Activated CD4-positive, alpha-beta T cell treated with anti-CD3 and anti-CD28 coated beads for 36 hours (primary cell): ENCODE data around the gene OBSCN. TPM values are rescaled to one million over a fixed set of nuclear protein-coding genes. Genes with fewer than 3 reads are reported as not detected.

Source experiments
- ATAC-seq: fragments of 200-7000 bp; cut with Tn5 transposase; one replicate; pipeline ENCODE4 v1.10.0; 2021; ENCODE audit warnings: mild to moderate bottlenecking, moderate library complexity
- CTCF ChIA-PET: fragments of 350-600 bp; sonication (Branson Sonifier 250); formaldehyde crosslinking; loops from one replicate; lab custom pipeline; 2021; ENCODE audit warnings: antibody characterized with exemption; lab: Charles Lee
- POLR2A ChIA-PET: fragments of 350-600 bp; sonication (Branson Sonifier 250); formaldehyde crosslinking; loops from one replicate; lab custom pipeline; 2021; ENCODE audit warnings: antibody characterized with exemption, inconsistent platforms; lab: Charles Lee
- DNase-seq: peaks from one replicate; pipeline ENCODE4 v3.0.0-alpha.2; 2020
- H3K27ac Mint-ChIP-seq: one replicate; pipeline ENCODE4 v1.8.0; 2021; ENCODE audit warnings: mixed read lengths
- H3K27me3 Mint-ChIP-seq: one replicate; pipeline ENCODE4 v1.8.0; 2021; ENCODE audit warnings: mixed read lengths
- H3K36me3 Mint-ChIP-seq: one replicate; pipeline ENCODE4 v1.8.0; 2021; ENCODE audit warnings: low read depth, mixed read lengths
- H3K4me1 Mint-ChIP-seq: one replicate; pipeline ENCODE4 v1.8.0; 2021; ENCODE audit warnings: mixed read lengths
- H3K4me3 Mint-ChIP-seq: one replicate; pipeline ENCODE4 v1.8.0; 2021; ENCODE audit warnings: mild to moderate bottlenecking, moderate library complexity, mixed read lengths
- H3K9me3 Mint-ChIP-seq: one replicate; pipeline ENCODE4 v1.8.0; 2021; ENCODE audit warnings: low read depth, mixed read lengths
- intact Hi-C, 2 experiments: fragments of 100-400 bp; cut with DNase I in 1 of 2; cut with micrococcal nuclease in 1 of 2; formaldehyde crosslinking; loops; one replicate each; pipeline versions ENCODE4 v1.14.2 to v1.15.1; 2022 to 2024; cut with DNase I, micrococcal nuclease
- total RNA-seq, 2 experiments: library from RNA; stranded (reverse); gene quantifications; one replicate each; pipeline ENCODE4 v1.2.3, GENCODE V29; 2021

The OBSCN gene
- total RNA-seq, 2 experiments from 2014 or later: 20.0 to 20.5 TPM

DNA sequence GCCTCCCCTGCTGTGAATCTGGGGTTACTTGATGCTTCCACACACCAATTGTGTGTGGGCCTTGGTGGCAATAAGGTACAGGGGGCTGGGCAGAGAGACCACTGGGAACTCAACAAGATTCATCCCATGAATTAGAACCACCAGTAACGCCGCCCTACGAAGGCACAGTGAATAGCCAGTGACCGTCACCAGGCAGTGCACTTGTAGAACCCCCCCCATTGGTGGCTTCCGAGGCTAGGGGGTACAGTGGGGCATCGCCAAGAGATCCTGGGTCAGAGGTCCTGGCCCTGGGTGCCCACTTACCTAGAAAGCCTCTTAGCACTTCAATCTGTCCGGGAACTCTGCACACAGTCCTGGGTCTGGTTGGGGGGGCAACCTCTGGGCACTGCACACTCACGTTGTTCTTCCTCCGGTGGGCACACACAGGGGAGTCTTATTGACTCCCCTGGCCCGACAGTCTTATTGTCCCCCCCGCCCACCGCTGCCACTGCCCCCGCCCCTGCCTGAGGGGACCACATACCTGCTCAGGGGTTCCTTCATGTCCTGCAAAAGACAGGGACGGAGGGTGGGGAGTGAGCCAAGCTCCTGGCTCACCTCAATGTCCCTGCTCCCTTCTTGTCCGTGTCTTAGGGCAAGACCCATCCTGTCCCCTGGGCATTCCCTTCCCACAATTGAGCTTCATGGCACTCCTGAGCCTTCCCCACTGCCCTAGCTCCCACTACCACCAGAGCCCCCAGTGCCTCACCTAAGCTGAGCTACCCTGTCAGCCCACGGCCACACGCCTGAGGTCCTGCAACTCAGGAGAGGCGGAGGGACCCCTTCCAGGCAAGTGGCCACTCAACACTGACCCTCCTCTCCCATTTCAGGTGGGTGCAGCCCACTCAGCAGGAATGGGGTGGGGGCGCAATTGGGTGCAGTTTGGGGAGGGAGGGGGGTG is 201.3 kb downstream of the OBSCN start:
- H3K4me3 Mint-ChIP-seq: no peak overlapping the region
- peaks cover 14% of the 10 kb centered on the region for H3K36me3 Mint-ChIP-seq

DNA sequence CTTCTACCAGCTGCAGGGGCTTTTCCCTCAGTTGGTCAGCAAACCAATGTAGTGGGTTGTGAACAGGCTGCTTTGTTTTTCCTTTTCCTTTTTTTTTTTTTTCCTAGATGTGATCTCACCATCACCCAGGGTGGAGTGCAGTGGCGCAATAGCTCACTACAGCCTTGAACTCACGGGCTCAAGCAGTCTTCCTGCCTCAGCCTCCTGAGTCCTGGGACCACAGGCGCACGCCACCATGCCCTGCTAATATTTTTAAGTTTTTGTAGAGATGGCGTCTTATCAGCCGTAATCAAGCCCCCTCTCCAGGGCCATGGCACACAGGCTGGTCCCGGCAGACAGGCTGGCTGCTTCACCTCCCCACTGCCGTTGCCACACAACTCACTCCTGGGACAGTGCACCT is 202.2 kb downstream of the OBSCN start:
- H3K27me3 Mint-ChIP-seq: no peaks in the 10 kb centered on the region
- no peaks in the 10 kb centered on the region for H3K9me3 Mint-ChIP-seq
- no peak for DNase-seq
- no peak for ATAC-seq
- ChIA-PET POLR2A (no interaction called here), CTCF (interaction anchor here (1.0 kb wide), 1 partner anchor 15 kb away, joined by 3 read pairs; a partner anchor contains a TSS)
- peaks cover 11% of the 10 kb centered on the region for H3K4me1 Mint-ChIP-seq
- no peak overlapping the region for H3K4me3 Mint-ChIP-seq
- intact Hi-C loops: no loop called here
- H3K27ac Mint-ChIP-seq: no peak overlapping the region
- H3K36me3 Mint-ChIP-seq: peaks cover 6% of the 10 kb centered on the region

More for the DNA sequence above, 201.3 kb downstream of the OBSCN start:
- ATAC-seq: no peak
- DNase-seq: no peak
- H3K4me1 Mint-ChIP-seq: peaks cover 20% of the 10 kb centered on the region
- no peaks in the 10 kb centered on the region for H3K9me3 Mint-ChIP-seq
- no peaks in the 10 kb centered on the region for H3K27me3 Mint-ChIP-seq
- intact Hi-C loops: loop anchor here (5.0 to 10.0 kb wide), 3 partner anchors 274 to 1658 kb away; partner anchors contain the start of gene GALNT2 (in 1 of the 2)
- no peak overlapping the region for H3K27ac Mint-ChIP-seq
- CTCF ChIA-PET: no interaction called here
- POLR2A ChIA-PET: no interaction called here

DNA sequence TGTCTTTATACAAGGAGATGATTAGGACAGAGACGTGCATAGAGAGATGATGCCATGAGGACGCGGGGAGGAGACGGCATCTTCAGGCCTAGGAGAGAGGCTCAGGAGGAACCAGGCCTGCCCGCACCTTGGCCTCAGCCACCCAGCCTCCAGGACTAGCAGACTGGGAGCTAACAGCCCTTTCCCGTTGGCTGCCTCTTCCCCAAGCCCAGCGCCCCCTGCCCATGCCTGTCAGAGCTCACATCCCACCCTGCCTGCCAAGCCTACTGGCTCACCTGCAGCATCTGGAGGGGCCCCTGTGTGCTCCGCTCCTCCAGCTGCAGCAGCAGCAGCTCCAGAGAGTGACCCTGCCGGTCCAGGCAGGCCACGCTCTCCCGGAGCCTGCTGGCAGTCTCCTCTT is 202.8 kb downstream of the OBSCN start:
- intact Hi-C loops: no loop called here
- Mint-ChIP-seq H3K4me3 (no peak overlapping the region), H3K36me3 (peaks cover 1% of the 10 kb centered on the region), H3K9me3 (no peaks in the 10 kb centered on the region), H3K4me1 (peaks cover 11% of the 10 kb centered on the region), H3K27ac (no peak overlapping the region), H3K27me3 (peaks cover 2% of the 10 kb centered on the region)
- DNase-seq: no peak
- ChIA-PET POLR2A (no interaction called here), CTCF (interaction anchor here (1.0 kb wide), 1 partner anchor 15 kb away, joined by 3 read pairs; a partner anchor contains a TSS)
- no peak for ATAC-seq

DNA sequence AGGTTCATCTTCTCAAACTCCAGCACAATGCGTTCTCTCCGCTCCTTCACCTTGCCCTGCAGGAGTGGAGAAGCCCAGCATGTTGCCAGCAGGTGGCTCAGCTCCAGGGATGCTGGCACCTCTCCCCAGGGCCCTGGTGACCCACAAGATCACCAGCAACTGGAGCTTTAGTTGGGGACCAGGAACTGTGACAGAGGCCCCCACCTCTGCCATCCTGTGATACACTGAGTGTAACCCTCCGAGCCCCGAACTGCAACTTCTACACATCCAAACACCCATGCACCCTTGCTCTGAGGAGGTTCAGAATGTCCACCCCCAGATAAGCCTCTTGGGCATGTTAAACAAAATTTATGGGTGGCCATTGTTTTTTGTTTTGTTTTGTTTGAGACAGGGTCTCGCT is 203.3 kb downstream of the OBSCN start:
- H3K27ac Mint-ChIP-seq: no peak overlapping the region
- no peaks in the 10 kb centered on the region for H3K36me3 Mint-ChIP-seq
- H3K9me3 Mint-ChIP-seq: no peaks in the 10 kb centered on the region
- no peak for ATAC-seq
- DNase-seq: no peak
- H3K4me3 Mint-ChIP-seq: no peak overlapping the region
- CTCF ChIA-PET: no interaction called here
- H3K27me3 Mint-ChIP-seq: peaks cover 6% of the 10 kb centered on the region
- intact Hi-C loops: no loop called here
- POLR2A ChIA-PET: no interaction called here
- H3K4me1 Mint-ChIP-seq: peaks cover 15% of the 10 kb centered on the region

DNA sequence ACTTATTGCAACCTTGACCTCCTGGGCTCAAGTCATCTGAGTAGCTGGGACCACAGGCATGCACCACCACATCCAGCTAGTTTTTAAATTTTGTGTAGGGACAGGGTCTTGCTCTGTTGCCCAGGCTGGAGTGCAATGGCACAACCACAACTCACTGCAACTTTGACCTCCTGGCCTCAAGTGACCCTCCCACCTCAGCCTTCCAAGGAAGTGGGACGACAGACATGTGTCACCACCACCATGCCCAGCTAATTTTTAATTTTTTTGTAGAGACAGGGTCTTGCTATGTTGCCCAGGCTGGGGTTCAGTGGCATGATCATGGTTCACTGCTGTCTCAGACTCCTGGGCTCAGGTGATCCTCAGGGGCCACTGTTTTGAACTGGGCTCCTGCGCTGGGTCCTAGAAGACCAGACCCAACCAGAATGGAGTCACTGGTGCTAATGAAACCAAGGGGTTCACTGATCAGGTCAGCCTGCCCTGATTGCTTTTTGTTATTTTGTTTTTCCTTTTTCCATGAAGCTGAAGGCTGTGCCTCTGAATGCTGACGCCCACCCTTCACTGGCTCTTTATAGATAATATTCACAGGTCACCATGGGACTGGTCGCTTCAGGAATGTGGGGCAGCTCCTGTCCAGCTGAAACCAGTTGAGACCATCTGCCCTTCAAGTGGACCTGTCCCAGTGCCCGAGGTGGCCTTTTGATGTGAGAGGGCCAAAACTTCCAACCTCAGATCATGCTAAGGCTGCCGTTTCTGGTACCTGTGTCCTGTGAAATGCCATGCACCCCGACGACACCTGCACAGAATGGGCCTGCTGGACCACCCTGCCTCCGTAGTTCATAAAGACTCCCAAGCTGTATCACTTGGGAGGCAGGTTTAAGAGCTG is 203.9 kb downstream of the OBSCN start:
- no peak overlapping the region for H3K4me3 Mint-ChIP-seq
- no peaks in the 10 kb centered on the region for H3K9me3 Mint-ChIP-seq
- peaks cover 19% of the 10 kb centered on the region for H3K4me1 Mint-ChIP-seq
- ATAC-seq (no peak), DNase-seq (no peak)
- CTCF ChIA-PET: interaction anchor here (1.0 kb wide), 1 partner anchor 13 kb away, joined by 3 read pairs; no protein-coding TSS in a partner anchor
- intact Hi-C loops: no loop called here
- H3K36me3 Mint-ChIP-seq: no peaks in the 10 kb centered on the region
- POLR2A ChIA-PET: no interaction called here
- H3K27ac Mint-ChIP-seq: no peak overlapping the region
- peaks cover 6% of the 10 kb centered on the region for H3K27me3 Mint-ChIP-seq

DNA sequence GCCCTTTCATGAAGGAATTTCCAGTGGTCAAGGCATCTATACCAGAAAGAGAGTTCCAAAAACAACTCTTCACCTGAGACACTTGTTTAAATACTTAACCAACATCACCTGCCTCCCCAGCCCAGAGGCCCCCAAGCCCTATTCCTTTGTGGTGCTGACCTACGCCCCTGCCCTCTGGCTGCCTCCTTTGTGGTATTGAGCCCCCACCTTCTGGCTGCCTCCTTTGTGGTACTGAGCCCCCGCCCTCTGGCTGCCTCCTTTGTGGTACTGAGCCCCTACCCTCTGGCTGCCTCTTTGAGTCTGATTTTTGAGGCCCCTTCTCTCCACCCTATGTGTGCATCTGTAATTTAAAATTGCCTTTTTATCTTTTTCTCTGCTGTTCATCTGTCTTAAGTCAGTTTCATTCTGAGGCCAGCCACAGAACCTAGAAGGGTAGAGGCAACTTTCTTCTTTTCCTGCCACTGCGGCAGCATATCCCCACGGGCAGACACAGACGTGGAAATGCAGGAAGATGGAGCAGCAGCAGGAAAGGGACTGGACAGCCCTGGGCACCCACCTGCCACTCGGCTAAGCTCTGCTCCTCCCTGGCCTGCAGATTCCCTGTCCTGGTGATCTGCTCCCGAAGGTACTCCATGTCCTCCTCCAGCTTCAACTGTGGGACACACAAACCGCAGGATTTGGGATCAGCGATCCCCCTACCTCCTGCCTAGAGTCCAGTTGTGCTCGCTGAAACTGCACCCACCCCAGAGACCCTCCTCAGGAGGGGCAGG is 205.6 kb downstream of the OBSCN start:
- no peak for ATAC-seq
- POLR2A ChIA-PET: no interaction called here
- CTCF ChIA-PET: no interaction called here

DNA sequence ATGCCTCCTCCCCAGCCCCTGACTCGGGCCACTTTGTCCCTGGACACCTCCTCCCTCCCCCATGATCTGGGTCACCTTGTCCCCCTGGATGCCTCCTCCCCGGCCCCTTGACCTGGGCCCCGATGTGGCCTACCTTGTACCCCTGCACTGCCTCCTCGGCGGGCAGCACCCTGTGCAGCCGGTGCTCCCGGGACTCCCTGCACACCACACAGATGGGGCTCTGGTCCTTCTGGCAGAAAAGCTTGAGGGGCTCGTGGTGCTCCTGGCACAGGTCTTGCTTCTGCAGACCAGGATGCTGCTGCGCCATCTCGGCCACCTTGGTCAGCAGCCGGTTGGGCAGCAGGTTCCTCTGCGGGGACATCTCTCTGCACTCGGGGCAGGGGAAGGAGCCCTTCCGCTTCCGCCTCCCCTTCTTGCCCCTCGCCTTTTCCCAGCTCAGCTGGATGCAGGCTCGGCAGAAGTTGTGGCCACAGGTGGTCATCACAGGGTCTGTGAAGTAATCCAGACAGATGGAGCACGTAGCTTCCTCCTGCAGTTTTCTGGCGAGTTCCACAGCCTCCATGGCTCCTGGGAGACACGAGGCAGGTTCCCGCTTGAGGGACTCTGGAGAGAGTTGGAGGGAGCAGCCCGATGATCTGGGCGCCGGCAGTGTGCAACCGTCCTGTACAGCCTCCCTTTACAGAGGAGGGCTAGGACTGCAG is 206.8 kb downstream of the OBSCN start:
- Mint-ChIP-seq H3K4me1 (peaks cover 19% of the 10 kb centered on the region), H3K27ac (no peak overlapping the region), H3K9me3 (no peaks in the 10 kb centered on the region), H3K4me3 (no peak overlapping the region), H3K36me3 (no peaks in the 10 kb centered on the region), H3K27me3 (peaks cover 8% of the 10 kb centered on the region)
- CTCF ChIA-PET: interaction anchor here (1.0 kb wide), 1 partner anchor 57 kb away, joined by 7 read pairs; no protein-coding TSS in a partner anchor
- ATAC-seq: no peak
- intact Hi-C loops: no loop called here
- no peak for DNase-seq
- POLR2A ChIA-PET: interaction anchor here (1.0 kb wide), 1 partner anchor 10 kb away, joined by 4 read pairs; no protein-coding TSS in a partner anchor

More for the DNA sequence above, 205.6 kb downstream of the OBSCN start:
- Mint-ChIP-seq H3K9me3 (no peaks in the 10 kb centered on the region), H3K36me3 (no peaks in the 10 kb centered on the region), H3K27me3 (peaks cover 8% of the 10 kb centered on the region), H3K27ac (no peak overlapping the region), H3K4me3 (no peak overlapping the region), H3K4me1 (peaks cover 23% of the 10 kb centered on the region)
- intact Hi-C loops: no loop called here
- no peak for DNase-seq

DNA sequence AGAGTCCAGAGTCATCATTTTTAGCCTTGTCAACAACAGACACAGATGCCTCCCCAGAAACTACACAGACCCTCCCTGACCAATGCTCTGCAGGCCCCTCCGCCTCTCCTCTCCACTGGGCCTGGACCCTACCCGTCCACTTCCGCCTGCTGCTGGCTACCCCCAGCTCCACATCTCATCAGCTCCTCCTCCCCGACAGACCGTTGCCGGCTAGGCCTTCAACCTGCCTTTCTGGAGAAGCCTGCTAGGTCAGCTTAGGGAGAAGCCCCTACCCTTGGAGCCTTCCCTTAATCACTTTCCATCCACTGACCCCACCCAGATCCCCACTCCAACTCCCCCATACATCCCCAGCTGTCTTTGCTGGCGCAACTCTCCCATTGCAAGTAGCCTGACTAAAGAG is 207.4 kb downstream of the OBSCN start:
- Mint-ChIP-seq H3K36me3 (no peaks in the 10 kb centered on the region), H3K9me3 (no peaks in the 10 kb centered on the region), H3K27me3 (peaks cover 8% of the 10 kb centered on the region), H3K4me3 (no peak overlapping the region), H3K4me1 (peaks cover 19% of the 10 kb centered on the region), H3K27ac (no peak overlapping the region)
- intact Hi-C loops: no loop called here
- ATAC-seq: no peak
- no peak for DNase-seq
- POLR2A ChIA-PET: interaction anchor here (1.0 kb wide), 1 partner anchor 11 kb away, joined by 4 read pairs; no protein-coding TSS in a partner anchor
- CTCF ChIA-PET: interaction anchor here (1.0 kb wide), 1 partner anchor 56 kb away, joined by 7 read pairs; no protein-coding TSS in a partner anchor

DNA sequence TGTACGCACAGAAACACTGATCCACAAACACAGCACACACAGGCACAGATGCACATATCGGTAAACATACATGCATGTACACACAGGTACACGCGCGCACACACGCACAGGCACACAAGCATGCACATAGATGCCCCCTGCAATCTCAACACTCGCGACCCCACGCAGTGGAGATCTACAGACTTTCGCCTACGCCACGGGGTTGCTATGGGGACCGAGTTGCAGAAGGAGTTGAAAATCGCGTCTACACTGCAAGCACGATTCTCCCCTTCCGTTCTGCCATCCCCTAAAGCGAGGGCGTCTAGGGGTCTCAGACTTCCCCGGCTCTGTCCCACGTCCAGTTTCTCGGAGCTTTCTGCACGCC is 208.0 kb downstream of the OBSCN start:
- Mint-ChIP-seq H3K27ac (peak overlapping the region; percentile 33), H3K4me1 (peaks cover 19% of the 10 kb centered on the region), H3K36me3 (no peaks in the 10 kb centered on the region), H3K4me3 (peak overlapping the region; percentile 68), H3K27me3 (peaks cover 8% of the 10 kb centered on the region), H3K9me3 (no peaks in the 10 kb centered on the region)
- peak; percentile 8 for ATAC-seq
- peak; percentile 39 for DNase-seq
- ChIA-PET POLR2A (interaction anchor here (1.0 kb wide), 1 partner anchor 12 kb away, joined by 4 read pairs; no protein-coding TSS in a partner anchor), CTCF (no interaction called here)
- intact Hi-C loops: no loop called here

DNA sequence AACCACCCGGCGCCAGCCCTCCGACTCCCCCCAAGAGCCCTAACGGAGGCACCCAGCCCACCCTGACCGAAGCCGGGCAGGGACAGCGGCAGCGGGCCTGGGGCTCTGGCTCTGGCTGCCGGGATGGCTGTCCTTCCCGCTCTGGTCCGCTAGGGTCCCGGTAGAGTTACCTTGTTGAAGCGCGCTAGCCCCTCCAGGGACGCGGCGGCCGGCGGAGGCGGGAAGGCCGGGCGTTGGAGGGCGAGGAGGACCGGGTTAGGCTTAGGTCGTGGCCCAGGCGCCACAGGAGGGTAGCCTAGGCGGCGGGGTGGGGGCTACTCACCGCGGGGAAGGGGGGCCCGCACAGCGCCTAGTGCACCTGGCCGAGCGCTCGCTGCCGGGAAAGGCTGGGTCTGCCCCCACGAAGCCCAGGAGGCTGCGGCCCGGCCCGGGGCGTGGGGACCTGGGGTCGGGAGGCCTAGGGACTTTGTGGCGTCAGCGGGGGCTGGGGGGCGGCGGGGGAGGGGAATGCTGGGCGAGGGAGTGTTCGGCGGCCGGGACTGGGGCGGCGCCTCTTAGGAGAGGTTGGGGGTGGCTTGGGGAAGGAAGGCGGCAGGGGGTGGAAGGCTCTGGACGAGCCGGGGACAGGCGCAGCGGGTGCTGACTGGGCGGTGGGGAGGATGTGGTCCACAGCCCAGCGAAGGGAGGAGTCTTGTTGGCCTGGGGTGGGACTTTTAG is 208.5 kb downstream of the OBSCN start, which contains the start of gene TRIM17:
TSS of gene TRIM17 (minus strand) at position 645 of the 717 bp plus-strand sequence. CDS start 1,789 bp downstream, outside the sequence.
- peak within 1 kb of the TSS; percentile 68 for H3K4me3 Mint-ChIP-seq
- H3K4me1 Mint-ChIP-seq: peaks cover 19% of the 10 kb centered on the region
- ChIA-PET CTCF (no interaction called here), POLR2A (no interaction called here)
- intact Hi-C loops: no loop called here
- H3K27me3 Mint-ChIP-seq: peaks cover 8% of the 10 kb centered on the region
- H3K27ac Mint-ChIP-seq: peak within 1 kb of the TSS; percentile 33
- no peaks in the 10 kb centered on the region for H3K9me3 Mint-ChIP-seq
- no peaks in the 10 kb centered on the region for H3K36me3 Mint-ChIP-seq
- DNase-seq (peak; percentile 61), ATAC-seq (peak; percentile 75)
